ENCODE results near the gene BPIFB3. TPM values are rescaled to one million over a fixed set of nuclear protein-coding genes. Genes with fewer than 3 reads are reported as not detected.

The BPIFB3 gene
- total RNA-seq, 4 donors from 2014 or later: not detected

GRCh38 chr20:33006776-33007375 lies 46.8 kb upstream of the BPIFB3 start:
- peaks cover 0 to 9% (median 6%) of the 10 kb centered on the region in 4 donors for H3K9me3 ChIP-seq
- H3K36me3 ChIP-seq: no peaks in the 10 kb centered on the region
- intact Hi-C loops (cut with DNase I): no loop called here
- H3K4me1 ChIP-seq: no peaks in the 10 kb centered on the region
- 85% methylated on average over 8 of the region's 8 CpGs for WGBS
- no peak for DNase-seq (ENCODE audit: extremely low spot score)
- no peak overlapping the region for H3K27ac ChIP-seq (replicated peaks in 1 of 4)
- no peak overlapping the region for H3K4me3 ChIP-seq
- H3K27me3 ChIP-seq: peaks cover 0 to 13% (median 0%) of the 10 kb centered on the region in 4 donors
- no peak for TF ChIP-seq POLR2A (IDR thresholded peaks at IDR 0.05; ENCODE audit: low read depth)
- no peak for TF ChIP-seq EP300 (IDR thresholded peaks at IDR 0.05)
- TF ChIP-seq CTCF (IDR thresholded peaks at IDR 0.05): no peak
- TF ChIP-seq POLR2AphosphoS5 (IDR thresholded peaks at IDR 0.05): no peak

GRCh38 chr20:33007376-33008335 lies 46.0 kb upstream of the BPIFB3 start, which contains the start of gene BPIFB2:
Gene BPIFB2 (plus strand): TSS chr20:33007704. CDS start chr20:33008575, 871 bp downstream.
- intact Hi-C loops (cut with DNase I): no loop called here
- Histone ChIP-seq H3K27me3 (peaks cover 0 to 21% (median 0%) of the 10 kb centered on the region in 4 donors), H3K36me3 (no peaks in the 10 kb centered on the region), H3K4me3 (no peak within 1 kb of the TSS), H3K4me1 (no peaks in the 10 kb centered on the region), H3K27ac (replicated peaks in 1 of 4) (no peak within 1 kb of the TSS), H3K9me3 (peaks cover 0 to 9% (median 6%) of the 10 kb centered on the region in 4 donors)
- 91% methylated on average over 8 of the region's 11 CpGs for WGBS
- no peak for TF ChIP-seq POLR2A (IDR thresholded peaks at IDR 0.05; ENCODE audit: low read depth)
- no peak for TF ChIP-seq CTCF (IDR thresholded peaks at IDR 0.05)
- TF ChIP-seq POLR2AphosphoS5 (IDR thresholded peaks at IDR 0.05): no peak
- TF ChIP-seq EP300 (IDR thresholded peaks at IDR 0.05): no peak
- DNase-seq (ENCODE audit: extremely low spot score): no peak

- intact Hi-C loops (cut with DNase I): no loop called here
- no peak for DNase-seq (ENCODE audit: extremely low spot score)
- no peak overlapping the region for H3K4me3 ChIP-seq
- H3K27me3 ChIP-seq: peaks cover 0 to 28% (median 0%) of the 10 kb centered on the region in 4 donors
- H3K27ac ChIP-seq (replicated peaks in 1 of 4): no peak overlapping the region
- no peaks in the 10 kb centered on the region for H3K4me1 ChIP-seq
- WGBS: 84% methylated on average over 22 of the region's 23 CpGs
- TF ChIP-seq POLR2AphosphoS5 (IDR thresholded peaks at IDR 0.05) (no peak), POLR2A (IDR thresholded peaks at IDR 0.05; ENCODE audit: low read depth) (no peak), EP300 (IDR thresholded peaks at IDR 0.05) (no peak), CTCF (IDR thresholded peaks at IDR 0.05) (no peak)
- no peaks in the 10 kb centered on the region for H3K36me3 ChIP-seq
- peaks cover 0 to 9% (median 6%) of the 10 kb centered on the region in 4 donors for H3K9me3 ChIP-seq
Observed at GRCh38 chr20:33008336-33009213, 45.1 kb upstream of the BPIFB3 start.

GRCh38 chr20:33009214-33010132 lies 44.2 kb upstream of the BPIFB3 start:
- H3K27me3 ChIP-seq: peaks cover 0 to 37% (median 0%) of the 10 kb centered on the region in 4 donors
- H3K4me1 ChIP-seq: no peaks in the 10 kb centered on the region
- peaks cover 0 to 9% (median 6%) of the 10 kb centered on the region in 4 donors for H3K9me3 ChIP-seq
- H3K4me3 ChIP-seq: no peak overlapping the region
- WGBS: 54% methylated on average over 15 of the region's 19 CpGs
- intact Hi-C loops (cut with DNase I): no loop called here
- no peaks in the 10 kb centered on the region for H3K36me3 ChIP-seq
- no peak overlapping the region for H3K27ac ChIP-seq (replicated peaks in 1 of 4)
- TF ChIP-seq POLR2AphosphoS5 (IDR thresholded peaks at IDR 0.05) (no peak), CTCF (IDR thresholded peaks at IDR 0.05) (no peak), EP300 (IDR thresholded peaks at IDR 0.05) (no peak), POLR2A (IDR thresholded peaks at IDR 0.05; ENCODE audit: low read depth) (no peak)
- DNase-seq (ENCODE audit: extremely low spot score): no peak
